Measurements from ENCODE around the gene CCDC134. TPM values are rescaled to one million over a fixed set of nuclear protein-coding genes. Genes with fewer than 3 reads are reported as not detected.

The CCDC134 gene
- total and polyA plus RNA-seq, 7 donors, result 0.60 to 8.6 (median 6.1) TPM

- no peaks in the 10 kb centered on the region for H3K36me3 ChIP-seq
- no peak for DNase-seq
- TF ChIP-seq, protein P1, sequence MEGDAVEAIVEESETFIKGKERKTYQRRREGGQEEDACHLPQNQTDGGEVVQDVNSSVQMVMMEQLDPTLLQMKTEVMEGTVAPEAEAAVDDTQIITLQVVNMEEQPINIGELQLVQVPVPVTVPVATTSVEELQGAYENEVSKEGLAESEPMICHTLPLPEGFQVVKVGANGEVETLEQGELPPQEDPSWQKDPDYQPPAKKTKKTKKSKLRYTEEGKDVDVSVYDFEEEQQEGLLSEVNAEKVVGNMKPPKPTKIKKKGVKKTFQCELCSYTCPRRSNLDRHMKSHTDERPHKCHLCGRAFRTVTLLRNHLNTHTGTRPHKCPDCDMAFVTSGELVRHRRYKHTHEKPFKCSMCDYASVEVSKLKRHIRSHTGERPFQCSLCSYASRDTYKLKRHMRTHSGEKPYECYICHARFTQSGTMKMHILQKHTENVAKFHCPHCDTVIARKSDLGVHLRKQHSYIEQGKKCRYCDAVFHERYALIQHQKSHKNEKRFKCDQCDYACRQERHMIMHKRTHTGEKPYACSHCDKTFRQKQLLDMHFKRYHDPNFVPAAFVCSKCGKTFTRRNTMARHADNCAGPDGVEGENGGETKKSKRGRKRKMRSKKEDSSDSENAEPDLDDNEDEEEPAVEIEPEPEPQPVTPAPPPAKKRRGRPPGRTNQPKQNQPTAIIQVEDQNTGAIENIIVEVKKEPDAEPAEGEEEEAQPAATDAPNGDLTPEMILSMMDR (IDR thresholded peaks at IDR 0.05), result no peak
- TF ChIP-seq POLR2AphosphoS5 (IDR thresholded peaks at IDR 0.05) (no peak), POLR2A (IDR thresholded peaks at IDR 0.05) (no peak)
- no peaks in the 10 kb centered on the region for H3K27me3 ChIP-seq
- intact Hi-C loops (cut with DNase I), result no loop called here
- H3K4me3 ChIP-seq, result no peak overlapping the region
- no peaks in the 10 kb centered on the region for H3K4me1 ChIP-seq
- H3K27ac ChIP-seq, result no peak overlapping the region
- H3K9me3 ChIP-seq, result no peaks in the 10 kb centered on the region
- 83 to 89% methylated on average over 4 of the region's 4 CpGs for WGBS, 2 donors
Observed at GRCh38 chr22:41772198-41772597, 28.3 kb upstream of the CCDC134 start.

GRCh38 chr22:41772645-41773044, 27.8 kb upstream of the CCDC134 start:
- H3K27me3 ChIP-seq, result no peaks in the 10 kb centered on the region
- H3K4me1 ChIP-seq, result no peaks in the 10 kb centered on the region
- intact Hi-C loops (cut with DNase I), result no loop called here
- no peak for TF ChIP-seq POLR2AphosphoS5 (IDR thresholded peaks at IDR 0.05)
- no peaks in the 10 kb centered on the region for H3K36me3 ChIP-seq
- no peaks in the 10 kb centered on the region for H3K9me3 ChIP-seq
- no peak for DNase-seq
- H3K27ac ChIP-seq, result no peak overlapping the region
- H3K4me3 ChIP-seq, result no peak overlapping the region

DNA sequence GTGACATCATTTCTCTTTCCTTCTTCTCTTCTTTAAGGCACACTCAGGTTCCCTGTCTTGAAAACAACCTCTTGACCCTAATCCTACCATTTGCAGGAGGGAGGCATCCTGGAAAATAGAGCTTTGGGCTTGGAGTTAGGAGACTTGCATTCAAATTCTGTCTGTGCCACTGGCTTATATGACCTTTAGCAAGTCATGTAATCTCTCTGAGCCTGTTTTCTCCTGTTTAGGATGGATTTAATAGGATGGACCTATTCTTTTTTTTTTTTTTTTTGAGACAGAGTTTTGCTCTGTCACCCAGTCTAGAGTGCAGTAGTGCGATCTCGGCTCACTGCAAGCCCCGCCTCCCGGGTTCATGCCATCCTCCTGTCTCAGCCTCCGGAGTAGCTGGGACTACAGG, 25.1 kb upstream of the CCDC134 start:
- no peak for DNase-seq
- intact Hi-C loops (cut with DNase I), result no loop called here
- Histone ChIP-seq H3K27ac (no peak overlapping the region), H3K9me3 (no peaks in the 10 kb centered on the region), H3K27me3 (no peaks in the 10 kb centered on the region), H3K36me3 (no peaks in the 10 kb centered on the region), H3K4me1 (no peaks in the 10 kb centered on the region), H3K4me3 (no peak overlapping the region)
- TF ChIP-seq, protein P1 (IDR thresholded peaks at IDR 0.05), result no peak
- TF ChIP-seq POLR2A (IDR thresholded peaks at IDR 0.05), result no peak
- no peak for TF ChIP-seq POLR2AphosphoS5 (IDR thresholded peaks at IDR 0.05)
- no peak for TF ChIP-seq EP300 (IDR thresholded peaks at IDR 0.05)
- 88 to 94% methylated on average over 5 of the region's 5 CpGs for WGBS, 2 donors

GRCh38 chr22:41775976-41776375, 24.5 kb upstream of the CCDC134 start:
- Histone ChIP-seq H3K9me3 (no peaks in the 10 kb centered on the region), H3K27ac (no peak overlapping the region), H3K27me3 (no peaks in the 10 kb centered on the region), H3K4me1 (no peaks in the 10 kb centered on the region), H3K4me3 (no peak overlapping the region), H3K36me3 (no peaks in the 10 kb centered on the region)
- intact Hi-C loops (cut with DNase I), result no loop called here
- 75 to 77% methylated on average over 4 of the region's 4 CpGs for WGBS, 2 donors
- no peak for DNase-seq
- TF ChIP-seq POLR2A (IDR thresholded peaks at IDR 0.05), result no peak
- no peak for TF ChIP-seq EP300 (IDR thresholded peaks at IDR 0.05)
- TF ChIP-seq POLR2AphosphoS5 (IDR thresholded peaks at IDR 0.05), result no peak
- TF ChIP-seq, protein P1 (IDR thresholded peaks at IDR 0.05), result no peak

DNA sequence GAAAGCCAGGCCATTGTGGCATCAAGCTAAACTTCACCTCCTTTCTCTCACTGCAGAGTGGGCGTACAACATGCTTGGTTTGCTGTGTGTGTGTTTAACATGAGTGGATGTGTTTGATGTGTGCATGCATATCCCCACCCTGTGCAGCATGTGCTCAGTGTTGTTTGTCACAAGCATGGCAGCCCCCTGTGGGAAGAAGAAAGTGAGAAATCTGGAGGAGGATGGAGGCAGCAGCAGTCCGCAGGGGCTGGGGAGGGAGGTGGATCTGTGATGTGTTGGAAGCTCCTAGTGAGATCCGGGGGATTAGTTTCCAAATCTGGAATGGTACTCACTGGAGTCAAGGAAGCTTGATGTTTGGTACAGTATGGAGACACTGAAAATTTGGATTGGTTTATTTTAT, 24.1 kb upstream of the CCDC134 start:
- Histone ChIP-seq H3K9me3 (no peaks in the 10 kb centered on the region), H3K27ac (no peak overlapping the region), H3K4me3 (no peak overlapping the region), H3K36me3 (no peaks in the 10 kb centered on the region), H3K27me3 (no peaks in the 10 kb centered on the region), H3K4me1 (no peaks in the 10 kb centered on the region)
- no peak for TF ChIP-seq EP300 (IDR thresholded peaks at IDR 0.05)
- TF ChIP-seq, protein P1 (IDR thresholded peaks at IDR 0.05), result no peak
- TF ChIP-seq POLR2AphosphoS5 (IDR thresholded peaks at IDR 0.05), result no peak
- no peak for TF ChIP-seq POLR2A (IDR thresholded peaks at IDR 0.05)
- intact Hi-C loops (cut with DNase I), result no loop called here
- no peak for DNase-seq
- 92 to 94% methylated on average over 3 of the region's 3 CpGs for WGBS, 2 donors
